HepG2 (cell line): ENCODE measurements around the gene AMPD2. TPM values are rescaled to one million over a fixed set of nuclear protein-coding genes. Genes with fewer than 3 reads are reported as not detected.

Source experiments
- ATAC-seq: fragments of 200-7000 bp; cut with Tn5 transposase; 3 replicates; pipeline ENCODE4 v1.9.1; 2020; ENCODE audit warnings: mild to moderate bottlenecking, moderate library complexity
- BruUV-seq: library from RNA; stranded (reverse); fragments of 400-500 nt; replicated peaks from 2 replicates; lab custom pipeline; 2021; lab: Mats Ljungman, UMichigan
- CTCF ChIA-PET: fragments of 300-600 bp; formaldehyde crosslinking; extraction: SDS; loops from one replicate; lab custom pipeline; 2021; ENCODE audit warnings: low total read pairs, inconsistent platforms, low intra/inter-chr PET ratio; lab: Yijun Ruan, JAX
- POLR2A ChIA-PET: fragments of 350-600 bp; sonication (Branson Sonifier 250); formaldehyde crosslinking; loops from one replicate; lab custom pipeline; 2020; ENCODE audit warnings: antibody characterized with exemption, inconsistent platforms; lab: Yijun Ruan, JAX
- DNase-seq: peaks from one replicate; pipeline ENCODE4 v3.0.0-alpha.2; 2015; ENCODE audit warnings: low spot score
- FAIRE-seq: peaks from 3 replicates; lab custom pipeline; 2011; peaks lifted over from hg19 to GRCh38; lab: Jason Lieb, UNC
- H2AFZ ChIP-seq: one replicate; pipeline ENCODE4 v1.6.1; 2011; ENCODE audit warnings: low read length, inconsistent platforms
- H3K27ac ChIP-seq: fragments of 300-600 bp; 3 replicates; pipeline ENCODE4 v1.8.0; 2011; ENCODE audit warnings: mixed run types, mild to moderate bottlenecking, mixed read lengths, low read length, inconsistent platforms; ENCODE audit not compliant: insufficient read depth; ENCODE audit errors: extremely low read length
- H3K27me3 ChIP-seq, 2 experiments: fragments of 200-600 bp in 1 of 2; 2 replicates in 1 of 2; 3 replicates in 1 of 2; pipeline versions ENCODE4 v1.6.0 to v1.8.0; 2011; ENCODE audit warnings: low read length in 2 of 2, mild to moderate bottlenecking in 2 of 2, moderate library complexity in 2 of 2, inconsistent platforms in 1 of 2; ENCODE audit not compliant: insufficient read depth in 2 of 2, control insufficient read depth in 1 of 2
- H3K36me3 ChIP-seq, 2 experiments: fragments of 200-600 bp in 1 of 2; replicated peaks in 1 of 2; 2 replicates in 1 of 2; 3 replicates in 1 of 2; pipeline versions ENCODE4 v1.5.1 to v1.8.0; 2011; ENCODE audit warnings: low read length in 2 of 2, inconsistent platforms in 1 of 2; ENCODE audit not compliant: insufficient read depth in 2 of 2, control insufficient read depth in 1 of 2
- H3K4me1 ChIP-seq: 2 replicates; pipeline ENCODE4 v1.5.1; 2012; ENCODE audit warnings: low read length, inconsistent platforms; ENCODE audit not compliant: insufficient read depth
- H3K4me2 ChIP-seq: 2 replicates; pipeline ENCODE4 v1.6.0; 2011; ENCODE audit warnings: low read depth, low read length, inconsistent platforms
- H3K4me3 ChIP-seq, 3 experiments: fragments of 200-600 bp in 1 of 3; sonication (generic), shearing (Covaris generic) in 1 of 3; replicated peaks in 1 of 3; 2 replicates each; pipeline ENCODE4 v1.5.1; 2011 to 2016; ENCODE audit warnings: low read length in 3 of 3, inconsistent platforms in 2 of 3, low read depth in 2 of 3, mild to moderate bottlenecking in 2 of 3, control low read depth in 1 of 3, mixed read lengths in 1 of 3; ENCODE audit not compliant: insufficient read depth in 1 of 3
- H3K79me2 ChIP-seq: one replicate; pipeline ENCODE4 v1.6.1; 2011; ENCODE audit warnings: low read length, inconsistent platforms; ENCODE audit not compliant: insufficient read depth
- H3K9ac ChIP-seq: 2 replicates; pipeline ENCODE4 v1.6.0; 2011; ENCODE audit warnings: mild to moderate bottlenecking, low read depth, low read length, inconsistent platforms; ENCODE audit not compliant: insufficient read depth
- H3K9me3 ChIP-seq: 2 replicates; pipeline ENCODE4 v1.5.1; 2012; ENCODE audit warnings: mild to moderate bottlenecking, low read length
- H4K20me1 ChIP-seq: 2 replicates; pipeline ENCODE4 v1.6.0; 2011; ENCODE audit warnings: inconsistent platforms, mild to moderate bottlenecking, low read length, moderate library complexity; ENCODE audit not compliant: insufficient read depth
- BCL6 ChIP-seq: IDR thresholded peaks from 2 replicates; pipeline ENCODE4 v1.6.1; 2016; ENCODE audit warnings: missing genetic modification reagents, missing compliant biosample characterization
- RBFOX2 ChIP-seq: fragments of 200-400 bp; formaldehyde crosslinking; IDR thresholded peaks from 2 replicates; pipeline ENCODE4 v1.6.1; 2017; ENCODE audit warnings: low read depth, mild to moderate bottlenecking, low read length
- ZNF350 ChIP-seq: sonication (generic); formaldehyde crosslinking; IDR thresholded peaks from 2 replicates; pipeline ENCODE4 v1.4.0; 2020; ENCODE audit warnings: mild to moderate bottlenecking, low read depth, missing genetic modification reagents, borderline replicate concordance
- ZNF367 ChIP-seq: sonication (generic); formaldehyde crosslinking; IDR thresholded peaks from 2 replicates; pipeline ENCODE4 v1.4.0; 2020; ENCODE audit warnings: missing genetic modification reagents, borderline replicate concordance
- ZNF749 ChIP-seq: sonication (generic); formaldehyde crosslinking; IDR thresholded peaks from 2 replicates; pipeline ENCODE4 v1.8.0; 2022; ENCODE audit warnings: mild to moderate bottlenecking, missing genetic modification reagents, moderate library complexity, borderline replicate concordance
- ZNF841 ChIP-seq: sonication (generic); formaldehyde crosslinking; IDR thresholded peaks from 2 replicates; pipeline ENCODE4 v1.8.1; 2023; ENCODE audit warnings: missing genetic modification reagents, borderline replicate concordance
- WGBS: methylation state at CpG from one replicate; pipeline ENCODE4 v1.1.6; 2017; ENCODE audit warnings: low lambda C conversion rate; 5-methylcytosine and 5-hydroxymethylcytosine counted together
- in situ Hi-C: cut with HindIII; loops from 2 replicates; pipeline ENCODE4 v1.10.0; 2017; ENCODE audit warnings: low pct_unique_long_range_greater_than_20kb; ENCODE audit not compliant: extremely low pct_ligation_motif_present
- intact Hi-C: fragments of 100-400 bp; cut with micrococcal nuclease; formaldehyde crosslinking; loops from one replicate; pipeline ENCODE4 v1.10.0; 2022; ENCODE audit not compliant: unreplicated experiment
- polyA plus RNA-seq, 8 experiments: library from polyadenylated mRNA; depleted of rRNA in 3 of 8; stranded (reverse) in 7 of 8; unstranded in 1 of 8; fragments of >200 nt; fragmentation: Illumina TruSeq in 4 of 8; extraction: Trizol in 4 of 8; gene quantifications; 2 replicates each; pipeline versions ENCODE4 v1.2.1 to v1.2.3, GENCODE V29; 2011 to 2016; ENCODE audit warnings: low read depth in 4 of 8, missing spikeins in 1 of 8, mixed read lengths in 1 of 8; ENCODE audit not compliant: insufficient read depth in 1 of 8
- total RNA-seq, 5 experiments: library from RNA; depleted of rRNA; stranded (reverse); fragments of >200 nt; fragmentation: Illumina TruSeq; extraction: Trizol; gene quantifications; 2 replicates each; pipeline ENCODE4 v1.2.3, GENCODE V29; 2016; ENCODE audit warnings: low read depth in 1 of 5

AMPD2 gene
- total and polyA plus RNA-seq, 2 of the 13 experiments (the other 11 are each of a cell fraction or from before 2014, with no cell fraction given), result 62.3 to 82.0 TPM

- TF ChIP-seq BCL6 (CRISPR knock-in tag), result no peak
- TF ChIP-seq ZNF841 (CRISPR knock-in tag), result no peak
- TF ChIP-seq ZNF367 (CRISPR knock-in tag), result no peak
- TF ChIP-seq RBFOX2, result 0 out of 2 replicates have a peak, but pooled peaks have one; percentile 20
- TF ChIP-seq ZNF350 (CRISPR knock-in tag), result no peak
- Histone ChIP-seq H3K4me1 (peaks cover 39% of the 10 kb centered on the region), H3K9me3 (no peaks in the 10 kb centered on the region), H3K27me3 (no peaks in the 10 kb centered on the region; a peak in 1 of 5 replicates), H2AFZ (no peak overlapping the region), H4K20me1 (peaks cover 39% of the 10 kb centered on the region), H3K9ac (no peak overlapping the region), H3K4me3 (no peak overlapping the region), H3K4me2 (peak overlapping the region; percentile 92; the same call in 1 of the 2 replicates), H3K27ac (no peak overlapping the region), H3K79me2 (peaks cover 56% of the 10 kb centered on the region), H3K36me3 (peaks cover 24 to 33% of the 10 kb centered on the region in 2 experiments)
- ATAC-seq, result no peak
- DNase-seq, result no peak
- intact Hi-C loops, result no loop called here
- in situ Hi-C loops, result loop anchor here (5.0 kb wide), 1 partner anchor 76 kb away; the partner anchor contains the start of gene GNAI3
- POLR2A ChIA-PET, result no interaction called here
- CTCF ChIA-PET, result no interaction called here
- FAIRE-seq, result no peak
- no TSS peak for BruUV-seq
- WGBS, result 100% methylated on average over 3 of the region's 3 CpGs
These were observed 3.3 kb downstream of the AMPD2 start for GRCh38 chr1:109622895-109623294.

- ChIA-PET CTCF (no interaction called here), POLR2A (interaction anchor here (1.2 kb wide), 1 partner anchor 75 kb away, joined by 6 read pairs; the partner anchor contains the start of gene GNAI3)
- DNase-seq (no peak), FAIRE-seq (no peak), ATAC-seq (no peak)
- H2AFZ ChIP-seq, result no peak overlapping the region
- peaks cover 29 to 41% of the 10 kb centered on the region in 2 experiments for H3K36me3 ChIP-seq
- peaks cover 31% of the 10 kb centered on the region for H3K4me1 ChIP-seq
- H3K27ac ChIP-seq, result no peak overlapping the region
- intact Hi-C loops, result no loop called here
- H3K9me3 ChIP-seq, result no peaks in the 10 kb centered on the region
- no peak overlapping the region for H3K4me3 ChIP-seq
- in situ Hi-C loops, result loop anchor here (5.0 kb wide), 1 partner anchor 76 kb away; the partner anchor contains the start of gene GNAI3
- BruUV-seq, result no TSS peak
- H3K9ac ChIP-seq, result no peak overlapping the region
- peaks cover 56% of the 10 kb centered on the region for H3K79me2 ChIP-seq
- no peaks in the 10 kb centered on the region; a peak in 1 of 5 replicates for H3K27me3 ChIP-seq
- H4K20me1 ChIP-seq, result peaks cover 39% of the 10 kb centered on the region
- TF ChIP-seq RBFOX2 (peak; percentile 7; the same call in 1 of the 2 replicates), ZNF749 (no peak)
- WGBS, result 100% methylated on average over 5 of the region's 11 CpGs
- no peak overlapping the region for H3K4me2 ChIP-seq
These were observed 4.0 kb downstream of the AMPD2 start for GRCh38 chr1:109623601-109624161.
